ENCODE data around the gene DPH7. TPM values are rescaled to one million over a fixed set of nuclear protein-coding genes. Genes with fewer than 3 reads are reported as not detected.

The DPH7 gene
- total RNA-seq, 1 donor from 2014 or later, result 18.0 TPM

DNA sequence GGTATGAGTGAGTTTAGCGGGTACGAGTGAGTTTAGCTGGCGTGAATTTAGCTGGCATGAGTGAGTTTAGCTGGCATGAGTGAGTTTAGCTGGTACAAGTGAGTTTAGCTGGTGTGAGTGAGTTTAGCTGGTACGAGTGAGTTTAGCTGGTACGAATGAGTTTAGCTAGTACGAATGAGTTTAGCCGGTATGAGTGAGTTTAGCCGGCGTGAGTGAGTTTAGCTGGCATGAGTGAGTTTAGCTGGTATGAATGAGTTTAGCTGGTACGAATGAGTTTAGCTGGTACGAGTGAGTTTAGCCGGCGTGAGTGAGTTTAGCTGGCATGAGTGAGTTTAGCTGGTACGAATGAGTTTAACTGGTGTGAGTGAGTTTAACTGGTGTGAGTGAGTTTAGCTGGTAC lies 69.5 kb downstream of the DPH7 start:
- TF ChIP-seq, protein P1, sequence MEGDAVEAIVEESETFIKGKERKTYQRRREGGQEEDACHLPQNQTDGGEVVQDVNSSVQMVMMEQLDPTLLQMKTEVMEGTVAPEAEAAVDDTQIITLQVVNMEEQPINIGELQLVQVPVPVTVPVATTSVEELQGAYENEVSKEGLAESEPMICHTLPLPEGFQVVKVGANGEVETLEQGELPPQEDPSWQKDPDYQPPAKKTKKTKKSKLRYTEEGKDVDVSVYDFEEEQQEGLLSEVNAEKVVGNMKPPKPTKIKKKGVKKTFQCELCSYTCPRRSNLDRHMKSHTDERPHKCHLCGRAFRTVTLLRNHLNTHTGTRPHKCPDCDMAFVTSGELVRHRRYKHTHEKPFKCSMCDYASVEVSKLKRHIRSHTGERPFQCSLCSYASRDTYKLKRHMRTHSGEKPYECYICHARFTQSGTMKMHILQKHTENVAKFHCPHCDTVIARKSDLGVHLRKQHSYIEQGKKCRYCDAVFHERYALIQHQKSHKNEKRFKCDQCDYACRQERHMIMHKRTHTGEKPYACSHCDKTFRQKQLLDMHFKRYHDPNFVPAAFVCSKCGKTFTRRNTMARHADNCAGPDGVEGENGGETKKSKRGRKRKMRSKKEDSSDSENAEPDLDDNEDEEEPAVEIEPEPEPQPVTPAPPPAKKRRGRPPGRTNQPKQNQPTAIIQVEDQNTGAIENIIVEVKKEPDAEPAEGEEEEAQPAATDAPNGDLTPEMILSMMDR (IDR thresholded peaks at IDR 0.05; ENCODE audit: borderline replicate concordance), result no peak
- no peak for DNase-seq

DNA sequence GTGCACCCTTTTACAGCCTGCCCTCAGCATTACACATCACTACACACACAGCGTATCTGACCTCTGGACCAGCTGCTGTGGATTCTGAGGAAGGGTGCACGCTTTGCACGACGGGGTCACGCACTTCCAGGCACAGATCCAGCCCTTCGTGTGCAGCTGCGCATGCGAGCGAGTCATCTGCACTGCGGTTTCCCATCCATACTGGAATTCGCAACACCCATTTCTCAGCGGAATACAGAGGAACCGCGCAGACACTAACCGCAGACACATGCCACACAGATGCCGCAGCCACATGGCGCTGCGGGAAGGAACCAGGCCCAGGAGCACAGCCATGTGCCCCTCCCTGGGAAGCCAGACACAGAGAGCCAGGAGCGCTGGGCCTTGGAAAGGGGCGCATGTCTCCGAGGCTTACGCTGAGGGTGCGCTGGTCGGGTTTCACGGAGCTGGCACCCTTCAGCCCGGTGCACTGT lies 72.0 kb downstream of the DPH7 start:
- H3K9me3 ChIP-seq (replicated peaks), result no peaks in the 10 kb centered on the region
- H3K4me3 ChIP-seq, result no peak overlapping the region
- H3K4me1 ChIP-seq, result no peaks in the 10 kb centered on the region
- H3K27ac ChIP-seq (replicated peaks), result no peak overlapping the region
- no peaks in the 10 kb centered on the region for H3K27me3 ChIP-seq (ENCODE audit: low read depth)
- H3K36me3 ChIP-seq, result peaks cover 7% of the 10 kb centered on the region
- no peak for DNase-seq
- intact Hi-C loops (cut with micrococcal nuclease), result no loop called here
- TF ChIP-seq, protein P1 (IDR thresholded peaks at IDR 0.05; ENCODE audit: borderline replicate concordance), result no peak

More for the DNA sequence above, 69.5 kb downstream of the DPH7 start:
- intact Hi-C loops (cut with micrococcal nuclease), result no loop called here
- no peaks in the 10 kb centered on the region for H3K4me1 ChIP-seq
- H3K27ac ChIP-seq (replicated peaks), result no peak overlapping the region
- H3K9me3 ChIP-seq (replicated peaks), result no peaks in the 10 kb centered on the region
- no peaks in the 10 kb centered on the region for H3K27me3 ChIP-seq (ENCODE audit: low read depth)
- H3K36me3 ChIP-seq, result peaks cover 13% of the 10 kb centered on the region
- no peak overlapping the region for H3K4me3 ChIP-seq

DNA sequence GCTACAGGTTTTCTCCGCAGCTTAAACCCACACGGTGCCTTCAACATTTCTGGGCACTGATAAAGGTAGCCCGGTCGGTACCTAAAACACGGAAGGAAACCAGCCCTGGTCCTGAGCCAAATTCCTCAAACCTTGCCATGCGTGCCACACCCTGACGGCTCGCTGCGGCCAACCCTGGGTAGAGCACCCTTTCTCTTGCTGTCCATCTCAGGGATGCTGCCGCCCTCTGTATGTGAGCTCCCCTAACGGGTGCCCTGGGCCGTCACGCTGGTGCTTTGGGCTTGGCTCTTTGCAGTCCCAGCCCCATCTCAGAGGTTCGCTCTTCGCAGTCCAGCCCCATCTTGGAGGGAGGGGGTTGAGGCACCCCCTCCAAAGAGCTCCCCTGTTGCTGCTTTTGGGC lies 72.5 kb downstream of the DPH7 start:
- Histone ChIP-seq H3K4me3 (no peak overlapping the region), H3K9me3 (replicated peaks) (no peaks in the 10 kb centered on the region), H3K27ac (replicated peaks) (no peak overlapping the region), H3K27me3 (ENCODE audit: low read depth) (no peaks in the 10 kb centered on the region), H3K36me3 (peaks cover 10% of the 10 kb centered on the region), H3K4me1 (no peaks in the 10 kb centered on the region)
- intact Hi-C loops (cut with micrococcal nuclease), result no loop called here
- TF ChIP-seq, protein P1 (IDR thresholded peaks at IDR 0.05; ENCODE audit: borderline replicate concordance), result no peak
- no peak for DNase-seq

DNA sequence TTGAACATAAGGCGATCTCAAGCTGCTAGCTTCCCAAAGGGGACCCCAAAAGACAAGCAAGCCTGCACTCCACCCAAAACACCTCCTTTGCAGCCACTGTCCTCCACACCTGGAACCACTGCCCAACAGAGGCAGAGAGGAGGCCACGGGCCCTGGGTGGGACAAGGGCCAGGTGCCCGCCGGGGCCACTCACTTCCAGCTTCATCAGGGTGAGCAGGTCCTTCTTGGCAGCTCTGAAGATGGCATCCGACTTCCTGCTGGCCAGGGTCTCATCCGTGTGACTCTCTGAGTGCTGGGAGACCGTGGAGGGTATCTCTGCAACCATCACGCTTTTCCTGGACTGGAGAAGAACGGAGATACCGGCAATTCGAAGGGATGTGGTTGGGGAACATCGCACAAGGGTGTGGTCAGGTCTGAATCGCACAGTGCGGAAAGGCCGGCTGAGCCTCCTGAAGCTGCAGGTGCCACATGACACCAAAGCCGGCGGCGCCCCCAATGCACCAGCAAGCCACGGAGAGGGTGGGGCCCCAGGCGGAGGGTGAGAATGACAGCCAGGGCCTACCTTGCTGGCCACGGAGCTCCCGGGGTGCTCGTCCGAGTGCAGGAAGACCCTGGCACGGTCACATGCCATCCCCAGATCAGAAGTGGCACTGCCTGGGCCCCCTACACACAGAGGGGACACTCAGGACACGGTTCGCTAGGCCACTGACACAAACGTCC lies 73.1 kb downstream of the DPH7 start:
- H3K36me3 ChIP-seq, result peaks cover 11% of the 10 kb centered on the region
- H3K4me3 ChIP-seq, result no peak overlapping the region
- intact Hi-C loops (cut with micrococcal nuclease), result no loop called here
- H3K9me3 ChIP-seq (replicated peaks), result no peaks in the 10 kb centered on the region
- no peaks in the 10 kb centered on the region for H3K4me1 ChIP-seq
- no peak overlapping the region for H3K27ac ChIP-seq (replicated peaks)
- H3K27me3 ChIP-seq (ENCODE audit: low read depth), result no peaks in the 10 kb centered on the region
- TF ChIP-seq, protein P1 (IDR thresholded peaks at IDR 0.05; ENCODE audit: borderline replicate concordance), result no peak
- no peak for DNase-seq

Other genes starting within 250 kb of the DPH7 start
- gene EXD3, start 155.8 kb downstream of the DPH7 start, total RNA-seq, result 9.2 TPM
- 2.0 TPM for gene NOXA1, start 155.5 kb downstream of the DPH7 start, total RNA-seq
- gene ENTPD8, start 137.6 kb downstream of the DPH7 start, total RNA-seq, result not detected
- 9.8 TPM for gene NSMF, start 119.6 kb downstream of the DPH7 start, total RNA-seq
- gene PNPLA7, start 28.5 kb downstream of the DPH7 start, total RNA-seq, result 9.0 TPM
- gene MRPL41, start 27.0 kb downstream of the DPH7 start, total RNA-seq, result 233 TPM
- gene ZMYND19, start 11.6 kb upstream of the DPH7 start, total RNA-seq, result 11.6 TPM
- gene ARRDC1, start 26.8 kb upstream of the DPH7 start, total RNA-seq, result 16.2 TPM
- gene EHMT1, start 40.1 kb upstream of the DPH7 start, total RNA-seq, result 31.3 TPM

All from left ventricle myocardium inferior (tissue), 1 donor.